ENCODE measurements around the gene PDE12.

The PDE12 gene

GRCh38 chr3:57555738-57556458 lies at the start of gene PDE12:
Gene PDE12, plus strand, starts transcription at chr3:57556274. Its CDS starts 106 bp downstream, at chr3:57556380.
- DNase-seq (ENCODE audit: low spot score): peak; percentile 86

- no peak for DNase-seq (ENCODE audit: low spot score)
Observed at GRCh38 chr3:57512166-57512565, 43.9 kb upstream of the PDE12 start.

GRCh38 chr3:57518276-57518915 lies 37.7 kb upstream of the PDE12 start:
- no peak for DNase-seq (ENCODE audit: low spot score)

GRCh38 chr3:57530071-57530608 lies 25.9 kb upstream of the PDE12 start:
- DNase-seq (ENCODE audit: low spot score): no peak

- no peak for DNase-seq (ENCODE audit: low spot score)
Observed at GRCh38 chr3:57538465-57538864, 17.6 kb upstream of the PDE12 start.

- peak; percentile 90 for DNase-seq (ENCODE audit: low spot score)
Observed at GRCh38 chr3:57544181-57545125, 11.6 kb upstream of the PDE12 start, which contains the start of gene DNAH12. Gene DNAH12, minus strand, starts transcription at chr3:57544344. Its CDS starts 1,474 bp downstream, at chr3:57542870.

- DNase-seq (ENCODE audit: low spot score): no peak
Observed at GRCh38 chr3:57545636-57546268, 10.3 kb upstream of the PDE12 start.

- DNase-seq (ENCODE audit: low spot score): no peak
Observed at GRCh38 chr3:57546616-57547015, 9.5 kb upstream of the PDE12 start.

- DNase-seq (ENCODE audit: low spot score): no peak
Observed at GRCh38 chr3:57555306-57555705, 768 bp upstream of the PDE12 start.

GRCh38 chr3:57556459-57557084 lies 498 bp downstream of the PDE12 start:
- DNase-seq (ENCODE audit: low spot score): no peak

- DNase-seq (ENCODE audit: low spot score): no peak
Observed at GRCh38 chr3:57557085-57557537, 1.0 kb downstream of the PDE12 start.

GRCh38 chr3:57559526-57559925 lies 3.5 kb downstream of the PDE12 start:
- no peak for DNase-seq (ENCODE audit: low spot score)

GRCh38 chr3:57569859-57570450 lies 13.9 kb downstream of the PDE12 start:
- no peak for DNase-seq (ENCODE audit: low spot score)

GRCh38 chr3:57570878-57571277 lies 14.8 kb downstream of the PDE12 start:
- no peak for DNase-seq (ENCODE audit: low spot score)

GRCh38 chr3:57572096-57572495 lies 16.0 kb downstream of the PDE12 start:
- DNase-seq (ENCODE audit: low spot score): no peak

GRCh38 chr3:57575966-57576626 lies 20.0 kb downstream of the PDE12 start:
- no peak for DNase-seq (ENCODE audit: low spot score)

GRCh38 chr3:57577801-57578200 lies 21.7 kb downstream of the PDE12 start:
- DNase-seq (ENCODE audit: low spot score): no peak

- no peak for DNase-seq (ENCODE audit: low spot score)
Observed at GRCh38 chr3:57582474-57583168, 26.5 kb downstream of the PDE12 start.

- no peak for DNase-seq (ENCODE audit: low spot score)
Observed at GRCh38 chr3:57583544-57583943, 27.5 kb downstream of the PDE12 start.

GRCh38 chr3:57586778-57587177 lies 30.7 kb downstream of the PDE12 start:
- DNase-seq (ENCODE audit: low spot score): no peak
